ENCODE measurements around the gene PER3. TPM values are rescaled to one million over a fixed set of nuclear protein-coding genes. Genes with fewer than 3 reads are reported as not detected.

PER3 gene
- total and polyA plus RNA-seq, 8 donors: 3.2 to 55.8 (median 11.1) TPM

DNA sequence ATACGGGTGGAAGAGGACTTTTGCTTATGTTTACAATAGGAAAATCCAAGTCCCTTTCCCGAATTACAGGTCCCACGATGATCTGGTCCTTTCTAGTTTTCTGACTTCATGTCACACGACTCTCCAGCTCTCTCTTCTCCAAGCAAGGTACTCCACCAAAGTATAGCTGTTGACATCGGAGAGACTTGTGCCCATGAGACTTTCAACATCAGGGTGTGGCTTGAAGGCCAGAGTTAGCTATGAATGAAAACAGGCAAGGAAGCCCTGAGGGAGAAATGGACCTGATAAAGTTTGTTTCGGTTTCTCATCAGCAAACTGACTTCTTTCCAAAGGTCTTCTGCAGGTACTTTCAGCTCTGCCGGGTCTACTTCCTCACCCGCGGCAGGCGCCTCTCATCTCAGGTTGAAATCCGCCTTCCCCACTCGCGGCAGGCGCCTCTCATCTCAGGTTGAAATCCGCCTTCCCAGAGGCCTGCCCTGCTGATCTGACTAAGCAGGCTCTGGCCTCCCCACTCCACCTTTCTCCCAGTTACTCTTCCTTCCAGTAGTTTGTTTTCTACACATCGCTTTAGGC is 2.1 kb upstream of the PER3 start:
- no peak for TF ChIP-seq CTCF (IDR thresholded peaks at IDR 0.05)
- no peak for TF ChIP-seq EP300 (IDR thresholded peaks at IDR 0.05)
- no peak for TF ChIP-seq POLR2A (IDR thresholded peaks at IDR 0.05)
- no peak for TF ChIP-seq POLR2AphosphoS5 (IDR thresholded peaks at IDR 0.05)
- WGBS, 5 donors: 53 to 80% (median 68%) methylated on average over 16 of the region's 16 CpGs

DNA sequence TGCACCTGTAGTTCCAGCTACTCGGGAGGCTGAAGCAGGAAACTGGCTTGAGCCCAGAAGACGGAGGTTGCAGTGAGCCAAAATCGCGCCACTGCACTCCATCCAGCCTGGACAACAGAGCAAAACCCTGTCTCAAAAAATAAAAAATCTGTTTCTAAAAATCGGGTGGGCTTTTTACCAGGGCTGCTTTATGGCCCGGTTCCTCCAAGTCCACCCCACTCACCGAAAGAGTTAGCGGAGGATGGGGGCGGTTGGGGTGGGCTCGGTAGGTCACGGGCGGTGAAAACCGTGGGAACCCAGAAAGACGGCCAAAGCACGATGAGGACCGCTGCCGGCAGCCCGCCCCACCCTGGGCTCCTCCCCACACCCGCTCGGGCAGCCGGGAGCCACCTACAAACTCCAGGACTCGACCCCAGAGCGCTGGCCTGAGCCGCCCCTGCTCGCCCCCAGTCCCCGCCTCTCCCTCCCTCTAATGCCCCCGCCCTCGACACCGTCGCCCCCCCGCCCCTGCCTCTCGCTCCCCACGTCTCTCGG is 846 bp upstream of the PER3 start:
- H3K27ac ChIP-seq: peak overlapping the region; percentile 86 to 99 (median 89)
- intact Hi-C loops (cut with DNase I; ENCODE audit: low total_unique reads): no loop called here
- peak overlapping the region; percentile 56 to 69 (median 63) for H3K4me3 ChIP-seq
- H3K27me3 ChIP-seq: no peaks in the 10 kb centered on the region
- H3K9me3 ChIP-seq: no peaks in the 10 kb centered on the region
- peaks cover 6 to 44% (median 38%) of the 10 kb centered on the region in 4 donors for H3K36me3 ChIP-seq
- H3K4me1 ChIP-seq: peaks cover 26 to 64% (median 43%) of the 10 kb centered on the region in 4 donors
- WGBS, 5 donors: 1 to 7% (median 2%) methylated on average over 10 to 32 of the region's 34 CpGs
- no peak for TF ChIP-seq POLR2AphosphoS5 (IDR thresholded peaks at IDR 0.05)
- no peak for TF ChIP-seq POLR2A (IDR thresholded peaks at IDR 0.05)
- TF ChIP-seq CTCF (IDR thresholded peaks at IDR 0.05): no peak
- TF ChIP-seq EP300 (IDR thresholded peaks at IDR 0.05): no peak
- peak; percentile 71 to 81 for DNase-seq

More for the DNA sequence above, 2.1 kb upstream of the PER3 start:
- Histone ChIP-seq H3K27ac (peak overlapping the region; percentile 83 to 99 (median 89)), H3K4me1 (peaks cover 20 to 52% (median 32%) of the 10 kb centered on the region in 4 donors), H3K4me3 (no peak overlapping the region), H3K27me3 (no peaks in the 10 kb centered on the region), H3K9me3 (no peaks in the 10 kb centered on the region), H3K36me3 (peaks cover 16 to 48% (median 46%) of the 10 kb centered on the region in 4 donors)
- peak; percentile 30 to 57 for DNase-seq
- intact Hi-C loops (cut with DNase I; ENCODE audit: low total_unique reads): no loop called here

DNA sequence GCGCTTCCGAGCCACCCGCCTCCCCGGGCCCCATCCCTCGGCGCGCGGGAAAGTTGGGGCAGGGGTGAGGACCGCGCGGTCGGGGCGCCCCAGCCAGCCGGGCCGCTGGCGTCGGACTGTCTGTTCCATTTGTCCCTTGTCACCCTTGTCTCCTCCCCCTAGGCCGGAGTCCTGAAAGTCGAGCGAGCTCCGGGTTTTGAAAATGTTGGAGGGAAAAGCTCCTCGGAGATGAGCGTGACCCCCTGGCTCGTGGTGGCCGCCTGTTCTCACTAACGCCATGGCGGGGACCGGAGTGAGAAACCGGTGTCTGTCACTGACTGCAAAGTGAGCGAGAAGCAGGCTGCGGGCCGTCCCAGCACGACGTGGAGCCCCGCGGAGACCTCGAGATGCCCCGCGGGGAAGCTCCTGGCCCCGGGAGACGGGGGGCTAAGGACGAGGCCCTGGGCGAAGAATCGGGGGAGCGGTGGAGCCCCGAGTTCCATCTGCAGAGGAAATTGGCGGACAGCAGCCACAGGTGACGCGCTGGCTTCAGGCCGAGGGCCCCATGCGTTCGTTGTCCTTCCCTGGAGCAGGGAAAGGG is 491 bp downstream of the PER3 start:
- no peak for DNase-seq
- intact Hi-C loops (cut with DNase I; ENCODE audit: low total_unique reads): no loop called here
- H3K4me1 ChIP-seq: peaks cover 26 to 70% (median 49%) of the 10 kb centered on the region in 4 donors
- no peaks in the 10 kb centered on the region for H3K9me3 ChIP-seq
- WGBS, 5 donors: 31 to 56% (median 38%) methylated on average over 35 to 52 of the region's 52 CpGs
- H3K36me3 ChIP-seq: peaks cover 5 to 44% (median 37%) of the 10 kb centered on the region in 4 donors
- H3K27ac ChIP-seq: peak overlapping the region; percentile 89 to 99 (median 91)
- TF ChIP-seq CTCF (IDR thresholded peaks at IDR 0.05) (no peak), POLR2A (IDR thresholded peaks at IDR 0.05) (no peak), POLR2AphosphoS5 (IDR thresholded peaks at IDR 0.05) (no peak), EP300 (IDR thresholded peaks at IDR 0.05) (no peak)
- peak overlapping the region; percentile 56 to 69 (median 63) for H3K4me3 ChIP-seq
- no peaks in the 10 kb centered on the region for H3K27me3 ChIP-seq

DNA sequence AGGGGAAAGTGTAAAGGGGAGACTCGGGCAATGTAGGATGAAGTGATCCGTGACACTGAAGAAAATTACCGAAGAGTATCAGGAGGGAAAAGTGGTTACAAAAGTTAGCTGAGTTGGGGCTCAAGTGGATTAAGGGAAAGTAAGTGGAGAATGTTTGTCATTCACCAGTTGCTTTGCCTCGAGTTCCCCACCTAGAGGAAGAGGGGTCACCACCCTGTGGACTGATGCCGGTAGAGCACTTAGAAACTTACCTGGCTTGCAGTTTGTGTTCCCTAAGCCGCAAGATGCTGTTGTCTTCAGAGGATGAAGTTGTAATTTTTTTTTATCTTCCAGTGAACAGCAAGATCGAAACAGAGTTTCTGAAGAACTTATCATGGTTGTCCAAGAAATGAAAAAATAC is 1.0 kb downstream of the PER3 start:
- Histone ChIP-seq H3K27ac (peak overlapping the region; percentile 89 to 99 (median 91)), H3K36me3 (peaks cover 5 to 44% (median 37%) of the 10 kb centered on the region in 4 donors), H3K27me3 (no peaks in the 10 kb centered on the region), H3K4me1 (peaks cover 26 to 70% (median 49%) of the 10 kb centered on the region in 4 donors), H3K9me3 (peaks cover 0 to 2% (median under 1%) of the 10 kb centered on the region in 4 donors), H3K4me3 (peak overlapping the region; percentile 56 to 69 (median 63))
- no peak for DNase-seq
- TF ChIP-seq POLR2A (IDR thresholded peaks at IDR 0.05): no peak
- TF ChIP-seq POLR2AphosphoS5 (IDR thresholded peaks at IDR 0.05): no peak
- TF ChIP-seq CTCF (IDR thresholded peaks at IDR 0.05): no peak
- no peak for TF ChIP-seq EP300 (IDR thresholded peaks at IDR 0.05)
- intact Hi-C loops (cut with DNase I; ENCODE audit: low total_unique reads): no loop called here
- WGBS, 5 donors: 77 to 83% (median 81%) methylated on average over 7 of the region's 7 CpGs
